ENCODE results near the gene RBMS1.
"Not testable (repeated sequence)": the region's sequence is repeated elsewhere in the genome, so short reads cannot be mapped to it uniquely, and the experiment has no call there.

The RBMS1 gene

DNA sequence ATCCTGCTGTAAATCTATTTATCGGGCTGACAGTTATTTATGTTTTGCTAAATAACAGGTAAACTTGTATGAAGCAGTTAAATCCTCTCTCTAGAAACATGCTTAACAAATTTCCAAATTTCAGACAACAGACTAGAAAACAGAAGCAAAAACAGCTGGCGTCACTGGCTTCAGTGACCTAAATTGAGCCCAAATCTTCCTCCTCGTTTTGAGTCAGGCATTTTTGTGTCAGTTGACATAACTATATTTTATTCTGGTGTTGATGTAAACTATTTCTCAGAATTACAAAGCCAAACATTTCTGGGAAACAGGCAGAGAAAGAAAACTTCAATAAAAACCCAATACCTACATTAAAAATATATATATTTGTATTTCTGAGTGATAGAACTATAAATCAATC, 21.7 kb downstream of the RBMS1 start:
- no peak for DNase-seq

DNA sequence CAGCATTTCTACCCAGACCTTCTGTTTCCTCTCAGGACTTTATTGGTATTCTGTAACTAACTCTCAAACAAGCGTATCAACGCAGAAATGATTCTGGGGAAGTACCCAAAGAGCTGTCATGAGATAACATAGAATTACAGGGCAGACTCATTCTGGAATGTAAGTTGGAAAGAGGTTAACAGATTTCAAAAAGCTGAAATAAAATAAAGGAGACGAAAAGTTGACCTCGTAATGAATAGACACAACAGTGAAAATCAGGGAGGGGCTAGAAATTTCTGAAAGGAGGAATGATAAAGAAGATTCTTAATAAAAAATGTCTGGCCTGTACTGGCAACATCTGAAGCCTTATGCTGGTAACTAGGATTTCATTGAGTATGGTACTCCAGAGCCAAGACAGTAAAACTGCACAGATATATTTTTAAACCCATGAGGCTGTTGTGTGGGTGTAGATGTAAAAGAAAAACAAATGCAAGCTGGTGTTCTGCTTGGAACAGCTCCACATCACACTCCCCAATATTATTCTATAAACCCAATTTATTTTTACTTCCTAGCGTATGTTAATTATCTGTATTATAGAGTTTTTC, 23.9 kb downstream of the RBMS1 start:
- DNase-seq, result no peak

DNA sequence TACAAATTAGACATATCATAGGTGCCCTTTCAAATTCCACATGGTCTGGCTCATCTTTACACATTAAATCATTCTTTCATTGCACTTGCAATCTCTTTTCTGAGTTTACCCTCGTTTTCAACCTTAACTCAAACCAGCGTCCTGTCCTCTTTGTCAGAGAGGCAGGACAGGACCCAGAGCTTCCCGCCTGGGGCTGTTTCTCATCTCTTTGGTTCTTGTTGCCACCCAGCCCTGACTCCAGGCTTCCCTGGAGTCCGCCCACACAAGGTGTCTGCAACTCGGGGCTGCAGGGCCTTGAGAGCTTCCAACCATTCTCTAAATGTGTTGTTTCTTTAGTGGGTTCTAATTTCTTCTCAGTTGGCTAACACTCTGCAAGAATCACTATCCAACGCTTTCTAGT, 24.4 kb downstream of the RBMS1 start:
- no peak for DNase-seq

DNA sequence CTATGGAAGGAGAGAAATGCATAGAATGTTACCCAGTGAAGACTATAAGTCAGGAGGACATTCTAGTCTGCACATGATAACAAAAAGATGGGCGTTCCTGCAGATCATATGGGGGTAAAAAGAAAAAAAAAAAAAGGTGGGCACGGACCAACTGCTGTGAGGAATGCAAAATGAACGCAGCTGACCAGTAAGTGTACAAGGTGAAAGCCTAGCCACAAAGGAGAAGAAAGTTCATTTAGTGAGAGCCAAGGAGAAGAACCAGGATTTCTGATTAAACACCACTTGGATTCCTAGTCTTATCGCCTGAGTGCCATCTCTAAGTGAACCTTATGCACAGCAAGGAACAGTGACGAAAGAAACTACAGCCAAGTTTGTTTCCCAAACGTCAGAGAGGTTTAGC, 26.5 kb downstream of the RBMS1 start:
- DNase-seq, result no peak

DNA sequence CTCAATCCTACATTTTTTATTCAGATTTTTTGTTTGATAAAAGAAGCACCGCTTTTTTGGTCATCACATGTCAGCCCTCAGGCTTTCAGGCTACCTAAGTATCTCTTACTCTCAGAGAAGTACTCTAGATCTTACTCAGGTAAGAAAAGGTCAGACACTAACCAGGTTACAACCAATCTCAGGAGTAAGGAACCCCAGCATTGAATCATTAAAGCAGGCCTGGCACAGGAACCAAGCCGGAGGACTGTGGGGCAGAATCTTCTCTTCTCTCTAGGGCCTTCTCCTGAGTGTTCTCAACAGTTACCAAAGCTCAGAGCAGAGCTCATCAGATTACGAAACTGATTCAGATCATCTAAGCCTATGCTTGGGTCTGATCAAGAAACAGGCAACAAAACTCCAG, 28.2 kb downstream of the RBMS1 start:
- no peak for DNase-seq

DNA sequence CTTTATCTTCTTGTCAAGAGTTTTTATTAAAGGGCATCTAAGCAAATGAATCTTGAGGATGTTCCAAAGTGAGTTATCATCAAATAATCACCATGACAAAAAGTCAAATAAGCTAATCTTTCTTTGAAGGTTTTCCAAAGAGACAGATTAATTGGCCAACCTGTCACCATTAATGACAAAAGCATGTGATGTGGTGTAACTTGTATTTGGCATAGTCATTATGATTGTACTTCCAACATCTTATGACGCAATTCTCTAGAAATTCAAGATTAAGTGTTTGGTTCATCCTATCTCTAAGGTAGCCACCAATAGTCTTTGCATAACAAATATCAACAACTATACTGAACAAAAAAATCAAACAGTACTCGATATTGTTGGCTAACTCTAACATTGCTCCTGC, 28.6 kb downstream of the RBMS1 start:
- no peak for DNase-seq

DNA sequence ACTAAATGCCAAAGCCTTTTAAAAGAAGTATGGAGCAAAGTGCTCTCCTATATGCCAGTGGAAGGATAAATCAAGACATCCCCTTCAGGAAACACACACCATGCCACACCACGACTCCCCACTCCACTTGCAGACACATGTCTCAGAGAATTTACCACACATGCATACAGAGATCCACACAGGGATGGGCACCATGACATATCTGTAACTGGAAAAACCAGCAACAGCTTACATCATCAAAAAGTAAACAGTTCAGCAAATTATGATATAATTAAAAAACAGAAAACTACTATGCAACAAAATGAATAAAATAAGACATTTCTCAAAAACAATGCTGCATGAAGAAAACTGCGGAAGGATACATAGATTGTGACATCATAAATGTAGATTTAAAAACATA, 29.6 kb downstream of the RBMS1 start:
- DNase-seq, result no peak

DNA sequence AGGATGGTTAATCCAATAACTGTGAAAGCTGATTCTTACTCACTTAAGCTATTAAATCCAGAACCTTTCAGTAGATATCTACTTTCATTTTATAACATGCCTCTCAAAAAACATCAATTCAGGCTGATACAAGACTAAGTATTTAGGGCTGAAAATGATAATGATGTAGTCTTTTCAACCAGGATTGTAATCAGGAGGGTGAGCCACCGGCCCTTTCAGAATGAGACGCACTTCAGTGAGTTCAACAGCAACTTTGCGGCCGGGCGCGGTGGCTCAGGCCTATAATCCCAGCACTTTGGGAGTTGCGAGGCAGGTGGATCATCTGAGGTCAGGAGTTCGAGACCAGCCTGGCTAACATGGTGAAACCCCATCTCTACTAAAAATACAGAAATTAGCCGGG, 30.4 kb downstream of the RBMS1 start:
- DNase-seq, result no peak

DNA sequence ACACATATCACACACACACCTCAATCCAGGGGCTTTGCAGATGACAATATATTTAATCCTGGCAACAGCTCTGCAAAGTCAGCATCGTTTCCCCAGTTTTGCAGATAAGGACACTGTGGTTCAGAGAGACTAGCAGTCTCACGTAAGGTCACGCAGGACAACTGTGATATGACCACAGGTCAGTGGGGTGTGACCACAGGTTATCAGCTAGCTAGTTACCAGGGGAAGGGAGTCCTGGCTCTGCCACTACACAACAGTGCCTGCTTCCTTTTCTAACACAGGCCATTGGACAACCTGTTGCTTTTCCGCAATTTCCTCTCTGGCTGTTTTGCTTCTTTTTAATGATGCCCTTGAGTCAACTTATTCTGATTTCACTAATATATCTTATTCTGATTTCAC, 33.3 kb downstream of the RBMS1 start:
- DNase-seq, result no peak

DNA sequence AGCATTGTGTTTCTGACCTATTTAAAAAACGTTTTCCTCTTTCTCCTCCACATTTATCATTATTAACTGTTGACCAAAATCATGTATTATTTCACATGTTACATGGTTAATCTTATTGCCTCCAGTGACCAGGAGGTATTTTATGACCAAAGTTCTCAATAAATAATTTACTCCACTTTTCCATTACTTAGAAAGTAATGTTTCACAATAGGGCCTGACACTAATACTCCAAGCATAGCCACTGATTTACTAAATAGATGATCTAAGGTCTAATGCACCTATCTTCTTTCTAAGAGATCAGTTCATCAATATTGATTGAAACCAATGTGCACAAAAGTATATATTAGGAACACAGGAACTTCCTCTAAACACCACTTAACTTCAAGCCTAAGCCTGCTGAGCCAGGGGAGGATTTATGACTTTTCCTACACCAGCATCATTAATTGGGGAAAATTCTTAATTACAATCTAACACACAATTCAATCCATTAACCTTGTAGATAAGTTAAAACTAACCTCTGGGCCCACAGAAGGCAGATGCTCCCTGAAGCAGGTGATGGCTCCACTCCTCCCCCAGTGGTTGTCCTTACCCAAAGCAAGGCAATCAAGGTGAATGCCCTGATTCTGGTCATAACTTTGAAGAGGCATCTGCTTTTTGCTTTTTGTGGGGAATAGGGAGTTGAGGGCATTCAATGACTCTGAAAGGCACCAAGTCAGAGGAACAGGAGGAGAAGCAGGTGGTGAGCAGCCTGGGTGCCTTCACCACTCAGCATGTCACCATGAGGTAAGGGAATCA, 33.9 kb downstream of the RBMS1 start:
- DNase-seq, result no peak

DNA sequence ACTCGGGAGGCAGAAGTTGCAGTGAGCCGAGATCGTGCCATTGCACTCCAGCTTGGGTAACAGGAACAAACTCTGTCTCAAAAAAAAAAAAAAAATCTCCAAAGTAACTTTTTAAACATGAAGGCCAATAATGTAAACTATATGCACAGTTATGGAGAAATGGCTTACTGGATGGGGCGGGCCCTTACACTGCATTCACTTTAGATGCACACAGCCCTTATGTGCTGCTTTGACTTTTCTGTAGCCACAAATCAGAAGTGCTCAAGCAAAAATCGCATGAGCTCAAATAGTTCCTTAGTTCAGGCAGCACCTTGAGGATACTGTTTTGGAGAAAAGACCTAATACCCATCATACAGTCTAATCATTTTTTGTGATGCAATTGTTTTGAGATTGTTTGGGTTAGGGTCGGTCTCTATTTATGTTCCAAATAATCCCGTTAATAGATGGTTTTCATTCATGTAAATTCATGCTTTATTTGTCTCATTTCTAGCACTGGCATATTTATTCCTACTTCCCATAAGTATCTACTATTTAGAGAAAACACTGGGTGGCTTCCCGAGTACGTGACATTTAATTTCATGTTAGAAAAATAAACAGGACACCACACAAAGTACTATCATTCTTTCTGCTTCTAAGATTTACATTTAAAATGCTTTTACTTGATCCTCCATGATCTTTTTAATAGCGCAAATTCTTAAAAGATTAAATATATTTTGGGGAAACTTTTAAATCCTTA, 34.7 kb downstream of the RBMS1 start:
- DNase-seq, result no peak

DNA sequence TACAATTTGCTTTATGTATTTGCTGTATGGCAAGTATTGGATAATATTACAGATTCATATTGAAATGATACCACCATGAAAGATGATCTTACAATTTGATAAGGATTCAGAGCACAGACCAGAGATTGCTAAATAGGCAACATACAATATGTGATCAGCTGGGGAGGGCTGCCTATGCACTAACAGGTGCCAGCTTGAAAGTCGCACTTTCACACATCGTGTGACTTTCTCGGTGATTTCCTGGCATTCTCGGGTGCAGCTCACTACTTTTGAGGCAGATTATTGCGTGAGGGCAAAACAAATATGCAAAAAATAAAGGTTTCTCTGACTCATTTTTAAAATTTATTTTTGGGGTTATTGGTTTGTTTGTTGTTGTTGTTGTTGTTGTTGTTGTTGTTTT, 36.0 kb downstream of the RBMS1 start:
- no peak for DNase-seq

DNA sequence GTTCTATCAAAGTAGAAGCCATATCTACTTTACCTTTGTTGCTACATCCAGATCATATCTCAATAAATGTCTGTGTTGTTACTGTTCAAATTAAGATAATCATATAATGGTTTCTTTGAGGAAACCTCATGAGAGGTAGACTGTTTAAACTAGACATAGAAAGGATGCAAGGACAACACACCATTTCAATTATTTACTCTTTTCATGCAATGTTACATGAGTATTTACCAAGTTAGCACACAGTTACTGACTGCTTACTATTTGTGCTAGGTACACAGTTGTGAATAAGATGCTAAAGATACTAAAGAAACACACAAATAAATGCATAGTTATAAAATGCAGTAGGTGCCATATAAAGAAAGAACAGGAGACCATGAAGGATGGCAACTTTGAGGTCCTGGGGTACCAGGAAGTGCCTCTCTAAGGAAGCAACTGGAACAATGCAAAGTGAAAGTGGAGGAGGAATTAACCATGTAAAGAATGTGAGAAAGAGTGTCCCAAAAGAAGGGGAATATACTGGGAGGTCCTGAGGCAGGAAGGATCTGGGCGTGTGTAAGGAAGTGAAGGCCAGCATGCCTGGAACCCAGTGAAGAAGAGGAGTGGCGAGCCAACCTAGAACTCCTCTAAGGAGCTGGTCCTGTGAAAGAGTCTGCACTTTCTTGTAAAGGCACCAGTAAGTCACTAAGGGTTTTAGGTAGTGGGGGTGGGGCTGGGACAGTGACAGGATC, 39.4 kb downstream of the RBMS1 start:
- DNase-seq, result no peak

DNA sequence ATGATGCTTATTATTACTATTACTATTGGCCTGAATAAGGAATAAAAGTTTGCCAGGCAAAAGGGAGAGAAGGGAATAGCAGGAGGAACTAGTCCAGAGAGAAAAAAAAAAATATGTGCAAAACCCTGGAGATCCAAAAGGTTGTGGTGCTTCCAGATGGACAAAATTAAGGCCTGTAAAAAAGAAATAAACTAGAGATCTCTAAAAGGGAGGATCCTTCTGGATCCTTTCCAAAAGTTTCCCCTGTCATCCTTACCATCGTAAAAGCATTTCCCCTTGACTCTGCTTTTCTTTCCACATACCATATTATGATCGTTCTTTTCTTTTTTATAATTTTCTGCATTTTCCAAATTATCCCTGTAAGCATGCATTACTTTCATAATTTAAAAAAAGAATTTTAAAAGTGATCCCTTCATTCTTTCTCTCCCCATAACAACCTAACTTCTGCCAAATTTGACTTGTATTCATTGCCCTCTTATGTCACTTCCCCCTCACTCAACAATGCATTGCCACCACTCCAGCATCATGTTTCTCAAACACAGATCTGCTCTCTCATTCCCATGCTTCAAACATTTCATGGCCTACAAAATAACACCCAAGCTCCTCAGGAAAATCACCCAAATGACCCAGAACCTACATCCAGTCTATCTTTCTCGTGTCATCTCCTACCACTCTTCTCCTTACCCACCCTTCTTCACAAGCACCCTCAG, 40.3 kb downstream of the RBMS1 start:
- DNase-seq, result no peak

DNA sequence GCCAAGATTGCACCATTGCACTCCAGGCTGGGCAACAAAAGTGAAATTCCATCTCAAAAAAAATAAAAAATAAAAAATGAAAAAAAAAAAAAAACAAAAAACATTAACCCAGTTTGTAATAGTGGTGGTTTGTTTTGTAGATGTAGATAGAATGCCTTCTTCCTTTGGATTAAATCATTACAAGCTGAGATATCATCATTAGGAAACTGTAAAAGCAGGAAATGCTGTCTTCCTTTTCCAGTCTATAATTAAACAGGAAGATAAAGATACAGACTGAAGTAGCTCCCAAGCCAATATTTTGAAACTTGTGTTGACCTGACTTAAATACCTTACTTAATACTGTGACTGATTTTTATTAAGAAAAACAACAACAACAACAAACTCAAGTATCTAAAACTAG, 43.1 kb downstream of the RBMS1 start:
- DNase-seq, result no peak

DNA sequence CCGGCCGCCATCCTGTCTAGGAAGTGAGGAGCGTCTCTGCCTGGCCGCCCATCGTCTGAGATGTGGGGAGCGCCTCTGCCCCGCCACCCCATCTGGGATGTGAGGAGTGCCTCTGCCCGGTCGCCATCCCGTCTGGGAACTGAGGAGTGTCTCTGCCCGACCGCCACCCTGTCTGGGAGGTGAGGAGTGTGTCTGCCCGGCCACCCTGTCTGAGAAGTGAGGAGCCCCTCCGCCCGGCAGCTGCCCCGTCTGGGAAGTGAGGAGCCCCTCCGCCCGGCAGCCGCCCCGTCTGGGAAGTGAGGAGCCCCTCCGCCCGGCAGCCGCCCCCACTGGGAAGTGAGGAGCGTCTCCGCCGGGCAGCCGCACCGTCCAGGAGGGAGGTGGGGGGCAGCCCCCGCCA, 44.8 kb downstream of the RBMS1 start:
- not testable (repeated sequence) for DNase-seq

DNA sequence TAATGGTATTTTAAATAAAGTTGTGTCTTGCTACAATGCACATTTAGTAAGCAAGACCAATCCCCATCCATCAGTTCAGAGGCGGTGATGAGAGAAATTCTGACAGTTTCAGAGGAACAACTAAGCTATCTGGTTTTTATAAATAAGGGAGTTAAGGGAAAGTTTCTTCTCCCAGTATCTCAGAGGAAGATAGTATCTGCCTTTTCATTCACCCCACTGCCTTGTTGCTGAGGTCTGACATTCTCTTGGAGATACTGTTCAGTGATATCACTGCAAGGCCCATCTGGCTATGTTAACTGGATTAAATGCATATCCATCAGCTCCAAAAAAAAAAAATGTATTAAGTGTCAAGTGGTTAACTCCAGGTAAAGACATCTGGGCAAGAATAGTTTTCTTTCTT, 47.9 kb downstream of the RBMS1 start:
- DNase-seq, result no peak

DNA sequence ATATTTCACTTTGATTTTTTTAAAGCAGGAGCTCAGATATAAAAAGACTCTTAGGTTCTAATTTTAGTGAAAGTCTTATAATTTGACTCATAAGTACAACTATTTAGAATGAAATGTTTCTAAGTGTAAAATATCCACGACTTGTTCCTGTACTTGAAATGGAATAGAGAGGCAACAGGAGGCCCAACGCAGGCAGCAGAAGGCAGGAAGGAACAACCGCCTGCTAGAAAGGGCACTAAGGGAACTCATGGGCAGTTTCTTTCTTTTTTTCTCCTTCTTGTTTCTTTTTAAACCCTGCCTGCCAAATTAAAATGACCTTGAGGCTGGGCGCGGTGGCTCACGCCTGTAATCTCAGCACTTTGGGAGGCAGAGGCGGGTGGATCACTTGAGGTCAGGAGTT, 51.0 kb downstream of the RBMS1 start:
- DNase-seq, result no peak

DNA sequence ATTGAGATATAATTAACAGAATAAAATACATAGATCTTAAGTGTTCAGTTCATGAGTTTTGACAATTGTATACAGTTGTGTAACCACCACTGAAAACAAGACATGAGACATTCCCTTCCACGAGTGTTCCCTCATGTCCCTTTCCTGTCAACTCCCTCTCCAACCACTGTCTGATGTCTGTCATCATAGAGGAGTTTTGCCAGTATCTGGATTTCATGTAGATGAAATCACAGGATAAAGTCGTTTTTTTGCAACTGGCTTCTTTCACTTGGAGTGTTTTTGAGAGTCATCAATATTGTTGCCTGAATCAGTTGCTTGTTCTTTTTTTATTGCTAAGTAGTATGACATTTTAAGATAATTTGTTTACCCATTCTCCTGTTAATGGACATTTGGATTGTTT, 52.7 kb downstream of the RBMS1 start:
- no peak for DNase-seq

DNA sequence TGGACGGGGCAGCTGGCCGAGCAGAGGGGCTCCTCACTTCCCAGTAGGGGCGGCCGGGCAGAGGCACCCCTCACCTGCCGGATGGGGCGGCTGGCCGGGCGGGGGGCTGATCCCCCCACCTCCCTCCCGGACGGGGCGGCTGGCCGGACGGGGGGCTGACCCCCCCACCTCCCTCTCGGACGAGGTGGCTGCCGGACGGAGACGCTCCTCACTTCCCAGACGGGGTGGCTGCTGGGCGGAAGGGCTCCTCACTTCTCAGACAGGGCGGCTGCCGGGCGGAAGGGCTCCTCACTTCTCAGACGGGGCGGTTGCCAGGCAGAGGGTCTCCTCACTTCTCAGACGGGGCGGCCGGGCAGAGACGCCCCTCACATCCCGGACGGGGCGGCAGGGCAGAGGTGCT, 54.6 kb downstream of the RBMS1 start:
- DNase-seq, result not testable (repeated sequence)

DNA sequence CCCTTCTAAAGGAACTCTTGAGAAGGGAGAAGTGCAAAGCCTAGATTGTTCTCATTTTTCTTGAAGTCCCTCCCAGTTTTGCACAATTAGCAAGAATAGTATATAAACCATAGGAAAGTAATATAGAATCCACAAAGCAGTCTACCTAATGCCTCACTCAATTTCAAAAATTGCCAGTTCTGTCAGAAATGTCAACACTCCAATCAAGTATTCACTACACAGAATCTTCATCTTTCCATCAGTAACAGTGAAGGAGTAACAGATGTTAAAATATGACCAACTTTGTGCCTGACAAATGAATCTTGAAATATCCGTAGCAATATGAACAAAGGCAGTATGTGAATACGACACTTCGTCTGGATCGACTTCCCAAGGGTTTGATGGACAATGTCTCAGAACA, 56.3 kb downstream of the RBMS1 start:
- no peak for DNase-seq

DNA sequence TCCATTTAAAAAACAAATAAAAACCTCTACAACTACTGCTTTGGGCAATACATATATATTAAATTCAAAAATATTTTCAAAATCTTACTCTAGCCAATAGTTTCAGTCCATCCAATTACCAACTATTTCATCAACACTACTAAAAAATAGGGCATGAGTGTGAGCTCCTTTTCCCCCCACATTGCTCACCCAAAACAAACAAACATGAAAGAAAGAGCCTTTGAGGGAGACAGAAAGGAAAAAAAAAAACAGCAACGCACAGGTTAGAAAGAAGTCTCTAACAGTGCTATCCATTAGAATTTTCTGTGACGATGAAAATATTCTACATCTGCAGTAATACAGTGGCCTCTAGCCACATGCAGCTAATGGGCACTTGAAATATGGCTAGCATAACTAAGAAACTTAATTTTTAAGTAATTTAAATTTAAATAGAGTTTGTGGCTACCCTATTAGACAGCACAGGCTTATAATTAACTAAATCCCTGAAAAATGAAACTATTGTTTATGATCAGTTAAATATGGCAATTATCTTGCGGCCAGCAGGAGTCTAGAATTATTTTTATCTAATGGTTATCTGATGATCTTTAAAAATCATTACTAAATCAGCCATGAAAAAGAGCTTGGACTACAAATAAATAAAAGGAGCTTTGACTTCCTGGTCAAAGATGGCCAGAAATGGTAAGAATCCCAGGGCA, 59.2 kb downstream of the RBMS1 start:
- DNase-seq, result no peak
